ENCODE measurements around the gene PRKX. TPM values are rescaled to one million over a fixed set of nuclear protein-coding genes. Genes with fewer than 3 reads are reported as not detected.
"Not testable (repeated sequence)": the region's sequence is repeated elsewhere in the genome, so short reads cannot be mapped to it uniquely, and the experiment has no call there.

PRKX gene
- total RNA-seq, 2 experiments from 2014 or later = 31.6 to 35.4 TPM

DNA sequence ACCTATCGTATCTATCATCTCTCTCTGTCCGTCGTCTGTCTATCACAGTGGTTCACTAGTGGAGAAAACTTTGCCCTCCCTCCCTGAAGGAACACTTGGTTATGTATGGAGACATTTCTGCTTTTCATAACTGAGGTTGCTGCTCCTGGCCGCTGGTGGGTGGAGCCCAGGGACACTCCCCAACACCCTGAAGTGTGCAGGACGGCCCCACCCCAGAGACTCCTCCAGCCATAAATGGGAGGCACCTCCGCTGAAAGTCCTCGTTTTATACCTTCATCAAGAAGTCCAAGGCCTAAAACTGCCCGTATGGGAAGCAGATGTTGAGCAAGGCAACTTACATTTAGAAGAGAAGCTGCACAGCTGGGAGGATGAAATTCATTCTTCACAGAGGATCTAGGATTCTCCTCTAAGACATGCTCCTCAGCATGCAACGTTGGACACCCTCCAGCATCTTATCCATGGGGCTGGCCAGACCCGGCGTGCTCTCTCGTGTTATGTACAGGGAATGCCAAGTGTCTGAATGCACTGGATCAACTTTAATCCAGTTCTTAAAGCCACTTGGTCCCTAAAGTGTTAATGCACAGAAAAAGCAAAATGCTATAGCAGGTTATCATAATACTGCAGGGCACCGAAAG, 43.5 kb downstream of the PRKX start:
- TF ChIP-seq, protein P1, sequence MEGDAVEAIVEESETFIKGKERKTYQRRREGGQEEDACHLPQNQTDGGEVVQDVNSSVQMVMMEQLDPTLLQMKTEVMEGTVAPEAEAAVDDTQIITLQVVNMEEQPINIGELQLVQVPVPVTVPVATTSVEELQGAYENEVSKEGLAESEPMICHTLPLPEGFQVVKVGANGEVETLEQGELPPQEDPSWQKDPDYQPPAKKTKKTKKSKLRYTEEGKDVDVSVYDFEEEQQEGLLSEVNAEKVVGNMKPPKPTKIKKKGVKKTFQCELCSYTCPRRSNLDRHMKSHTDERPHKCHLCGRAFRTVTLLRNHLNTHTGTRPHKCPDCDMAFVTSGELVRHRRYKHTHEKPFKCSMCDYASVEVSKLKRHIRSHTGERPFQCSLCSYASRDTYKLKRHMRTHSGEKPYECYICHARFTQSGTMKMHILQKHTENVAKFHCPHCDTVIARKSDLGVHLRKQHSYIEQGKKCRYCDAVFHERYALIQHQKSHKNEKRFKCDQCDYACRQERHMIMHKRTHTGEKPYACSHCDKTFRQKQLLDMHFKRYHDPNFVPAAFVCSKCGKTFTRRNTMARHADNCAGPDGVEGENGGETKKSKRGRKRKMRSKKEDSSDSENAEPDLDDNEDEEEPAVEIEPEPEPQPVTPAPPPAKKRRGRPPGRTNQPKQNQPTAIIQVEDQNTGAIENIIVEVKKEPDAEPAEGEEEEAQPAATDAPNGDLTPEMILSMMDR (IDR thresholded peaks at IDR 0.05) = no peak
- ChIA-PET CTCF (no interaction called here), POLR2A (no interaction called here)
- peaks cover 53% of the 10 kb centered on the region for H3K36me3 Mint-ChIP-seq (ENCODE audit: low read depth)
- ATAC-seq (ENCODE audit: poor library complexity) (no peak), DNase-seq (no peak)
- Histone ChIP-seq H3K4me1 (ENCODE audit: insufficient read depth, low read length) (no peaks in the 10 kb centered on the region), H3K27me3 (ENCODE audit: control insufficient read depth in 1 of 2, insufficient read depth in 2 of 2, low read length in 2 of 2) (no peaks in the 10 kb centered on the region), H3K4me3 (ENCODE audit: low read length) (no peak overlapping the region), H3K9me3 (ENCODE audit: control insufficient read depth in 1 of 2, insufficient read depth in 1 of 2, low read length in 2 of 2) (no peaks in the 10 kb centered on the region), H3K27ac (ENCODE audit: low read depth in 1 of 2, low read length in 2 of 2) (no peak overlapping the region), H3K36me3 (ENCODE audit: insufficient read depth, low read length) (peaks cover 37% of the 10 kb centered on the region)
- H3K27me3 Mint-ChIP-seq = no peaks in the 10 kb centered on the region
- H3K9me3 Mint-ChIP-seq = no peaks in the 10 kb centered on the region
- H3K4me1 Mint-ChIP-seq (ENCODE audit: low read depth) = no peaks in the 10 kb centered on the region
- intact Hi-C loops (cut with DNase I, micrococcal nuclease) = no loop called here
- no peak overlapping the region for H3K4me3 Mint-ChIP-seq
- H3K27ac Mint-ChIP-seq = no peak overlapping the region

DNA sequence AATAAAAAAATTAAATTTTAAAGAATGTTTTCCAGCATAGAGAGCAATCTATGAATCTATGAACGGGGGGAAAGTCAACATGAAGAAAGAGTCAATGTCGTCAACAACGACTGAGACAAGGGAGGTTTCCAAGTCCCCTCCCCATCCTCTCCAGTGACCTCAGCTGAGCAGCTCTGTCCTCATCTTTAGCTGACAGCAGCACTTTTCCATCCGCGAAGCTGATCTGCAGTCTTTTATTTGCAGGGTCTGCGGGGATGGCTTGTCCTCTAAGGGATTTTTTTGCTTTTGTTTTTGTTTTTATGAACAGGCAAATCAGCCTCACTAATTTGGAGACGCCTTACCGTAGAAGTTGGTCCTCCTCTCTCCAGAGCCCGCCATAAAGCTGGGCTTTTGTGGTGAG, 46.5 kb downstream of the PRKX start:
- Mint-ChIP-seq H3K4me1 (ENCODE audit: low read depth) (no peaks in the 10 kb centered on the region), H3K9me3 (no peaks in the 10 kb centered on the region), H3K27ac (no peak overlapping the region), H3K4me3 (no peak overlapping the region), H3K36me3 (ENCODE audit: low read depth) (peaks cover 37% of the 10 kb centered on the region), H3K27me3 (no peaks in the 10 kb centered on the region)
- ATAC-seq (ENCODE audit: poor library complexity) = no peak
- intact Hi-C loops (cut with DNase I, micrococcal nuclease) = no loop called here
- no peak for DNase-seq
- Histone ChIP-seq H3K4me1 (ENCODE audit: insufficient read depth, low read length) (no peaks in the 10 kb centered on the region), H3K4me3 (ENCODE audit: low read length) (no peak overlapping the region), H3K36me3 (ENCODE audit: insufficient read depth, low read length) (peaks cover 20% of the 10 kb centered on the region), H3K9me3 (ENCODE audit: control insufficient read depth in 1 of 2, insufficient read depth in 1 of 2, low read length in 2 of 2) (no peaks in the 10 kb centered on the region), H3K27ac (ENCODE audit: low read depth in 1 of 2, low read length in 2 of 2) (no peak overlapping the region), H3K27me3 (ENCODE audit: control insufficient read depth in 1 of 2, insufficient read depth in 2 of 2, low read length in 2 of 2) (no peaks in the 10 kb centered on the region)
- ChIA-PET POLR2A (no interaction called here), CTCF (no interaction called here)
- TF ChIP-seq, protein P1 (IDR thresholded peaks at IDR 0.05) = no peak

DNA sequence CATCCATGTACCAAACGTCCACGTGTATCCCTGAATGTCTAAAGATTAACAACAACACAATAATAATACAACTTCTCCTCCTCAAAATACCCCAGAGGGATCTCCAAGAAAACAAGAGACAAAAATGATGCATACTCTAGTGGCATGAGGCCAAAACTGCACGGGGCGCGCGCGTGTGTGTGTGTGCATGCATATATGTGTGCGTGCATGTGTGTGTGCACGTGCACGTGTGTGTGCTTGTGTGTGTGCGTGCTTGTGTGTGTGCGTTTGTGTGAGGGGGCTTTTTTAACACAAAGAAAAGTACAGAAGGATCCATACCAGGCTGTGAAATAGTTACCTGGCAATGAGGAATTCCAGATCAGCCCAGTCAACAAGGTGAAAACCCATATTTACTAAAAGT, 48.5 kb downstream of the PRKX start:
- ChIA-PET POLR2A (no interaction called here), CTCF (no interaction called here)
- intact Hi-C loops (cut with DNase I, micrococcal nuclease) = no loop called here
- no peak for DNase-seq
- no peak for ATAC-seq (ENCODE audit: poor library complexity)
- no peaks in the 10 kb centered on the region for H3K9me3 Mint-ChIP-seq
- TF ChIP-seq, protein P1 (IDR thresholded peaks at IDR 0.05) = no peak
- H3K4me3 Mint-ChIP-seq = no peak overlapping the region
- Histone ChIP-seq H3K27ac (ENCODE audit: low read depth in 1 of 2, low read length in 2 of 2) (no peak overlapping the region), H3K27me3 (ENCODE audit: control insufficient read depth in 1 of 2, insufficient read depth in 2 of 2, low read length in 2 of 2) (no peaks in the 10 kb centered on the region), H3K36me3 (ENCODE audit: insufficient read depth, low read length) (peaks cover 11% of the 10 kb centered on the region), H3K4me1 (ENCODE audit: insufficient read depth, low read length) (no peaks in the 10 kb centered on the region), H3K9me3 (ENCODE audit: control insufficient read depth in 1 of 2, insufficient read depth in 1 of 2, low read length in 2 of 2) (no peaks in the 10 kb centered on the region), H3K4me3 (ENCODE audit: low read length) (no peak overlapping the region)
- H3K36me3 Mint-ChIP-seq (ENCODE audit: low read depth) = peaks cover 40% of the 10 kb centered on the region
- no peaks in the 10 kb centered on the region for H3K27me3 Mint-ChIP-seq
- H3K27ac Mint-ChIP-seq = no peak overlapping the region
- H3K4me1 Mint-ChIP-seq (ENCODE audit: low read depth) = no peaks in the 10 kb centered on the region

DNA sequence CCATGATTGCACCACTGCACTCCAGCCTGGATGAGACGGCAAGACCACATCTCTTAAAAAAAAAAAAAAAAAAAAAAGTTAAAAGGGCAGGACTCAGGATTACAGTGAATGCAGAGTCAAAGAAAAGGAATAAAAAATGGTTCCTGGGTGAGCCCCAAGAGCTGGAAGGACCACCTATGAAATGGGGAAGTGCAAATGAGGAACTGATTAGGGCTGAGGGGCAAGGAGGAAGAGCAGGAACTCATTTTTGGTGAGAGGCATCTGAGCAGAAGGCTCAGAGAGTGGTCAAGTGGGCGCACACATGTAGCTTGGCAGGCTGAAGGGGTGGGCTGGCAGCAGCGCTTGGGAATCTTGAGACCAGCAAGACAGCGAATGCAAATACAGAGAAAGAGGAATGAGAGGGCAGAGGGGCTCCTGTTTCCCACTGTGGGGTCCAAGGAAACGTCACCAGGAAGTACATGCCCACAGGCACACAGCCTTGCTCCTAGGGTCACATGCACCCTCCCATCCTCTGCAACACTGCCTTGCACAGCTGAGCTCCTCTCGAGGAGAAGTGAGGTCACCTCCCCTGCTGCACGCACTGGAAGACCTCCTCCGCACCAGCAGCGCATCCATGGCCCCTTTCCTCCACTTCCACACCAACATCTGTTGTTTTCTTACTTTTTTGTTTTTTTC, 49.7 kb downstream of the PRKX start:
- H3K4me1 ChIP-seq (ENCODE audit: insufficient read depth, low read length); POLR2A ChIA-PET; intact Hi-C loops (cut with DNase I, micrococcal nuclease); H3K4me3 ChIP-seq (ENCODE audit: low read length); H3K9me3 ChIP-seq (ENCODE audit: control insufficient read depth in 1 of 2, insufficient read depth in 1 of 2, low read length in 2 of 2); H3K4me1 Mint-ChIP-seq (ENCODE audit: low read depth); H3K27me3 Mint-ChIP-seq; ATAC-seq (ENCODE audit: poor library complexity); H3K9me3 Mint-ChIP-seq; H3K27me3 ChIP-seq (ENCODE audit: control insufficient read depth in 1 of 2, insufficient read depth in 2 of 2, low read length in 2 of 2); H3K4me3 Mint-ChIP-seq; H3K27ac ChIP-seq (ENCODE audit: low read depth in 1 of 2, low read length in 2 of 2): not testable (repeated sequence)
- peaks cover 10% of the 10 kb centered on the region for H3K36me3 ChIP-seq (ENCODE audit: insufficient read depth, low read length)
- CTCF ChIA-PET = interaction anchor here (0.7 kb wide), 1 partner anchor 150 kb away, joined by 3 read pairs; no protein-coding TSS in a partner anchor
- DNase-seq = peak in 2 of 14 experiments; percentile 5 to 13
- Mint-ChIP-seq H3K27ac (peak overlapping the region; percentile 27), H3K36me3 (ENCODE audit: low read depth) (peaks cover 31% of the 10 kb centered on the region)

All from CD4-positive, alpha-beta T cell (primary cell).